Endodermal cell (in vitro differentiated cells): ENCODE measurements around the gene ACVR2A. TPM values are rescaled to one million over a fixed set of nuclear protein-coding genes. Genes with fewer than 3 reads are reported as not detected.
A peak's percentile ranks its signal among the peaks of the same experiment; 100 is the strongest.

Source experiments
- DNase-seq: peaks from one replicate; pipeline ENCODE4 v3.0.0-alpha.2; 2017
- H3K27ac ChIP-seq: 2 replicates; pipeline ENCODE4 v1.5.1; 2013; ENCODE audit warnings: mild to moderate bottlenecking, low read depth, low read length, moderate library complexity
- H3K27me3 ChIP-seq: 2 replicates; pipeline ENCODE4 v1.6.1; 2013; ENCODE audit warnings: mild to moderate bottlenecking, low read length, moderate library complexity; ENCODE audit not compliant: insufficient read depth, control insufficient read depth, poor library complexity, severe bottlenecking
- H3K36me3 ChIP-seq: 2 replicates; pipeline ENCODE4 v1.7.0; 2013; ENCODE audit warnings: mild to moderate bottlenecking, low read length, moderate library complexity; ENCODE audit not compliant: control insufficient read depth, insufficient read depth
- H3K4me1 ChIP-seq: one replicate; pipeline ENCODE4 v1.7.0; 2013; ENCODE audit warnings: low read length; ENCODE audit not compliant: control insufficient read depth, insufficient read depth
- H3K4me3 ChIP-seq: 2 replicates; pipeline ENCODE4 v1.5.1; 2013; ENCODE audit warnings: mild to moderate bottlenecking, low read length, moderate library complexity
- H3K9ac ChIP-seq: 2 replicates; pipeline ENCODE4 v1.6.1; 2013; ENCODE audit warnings: mild to moderate bottlenecking, low read length, moderate library complexity; ENCODE audit not compliant: poor library complexity, severe bottlenecking; ENCODE audit errors: extremely low read depth
- H3K9me3 ChIP-seq: 2 replicates; pipeline ENCODE4 v1.6.1; 2013; ENCODE audit warnings: mild to moderate bottlenecking, low read length, moderate library complexity; ENCODE audit not compliant: control insufficient read depth
- H3K27ac Mint-ChIP-seq: 2 replicates; pipeline ENCODE4 v1.8.0; 2020; ENCODE audit warnings: mixed read lengths
- H3K27me3 Mint-ChIP-seq: 2 replicates; pipeline ENCODE4 v1.8.0; 2021; ENCODE audit warnings: mild to moderate bottlenecking, mixed read lengths; ENCODE audit not compliant: insufficient read depth
- H3K36me3 Mint-ChIP-seq: 2 replicates; pipeline ENCODE4 v1.8.0; 2020; ENCODE audit warnings: low read depth, mixed read lengths
- H3K4me1 Mint-ChIP-seq: 2 replicates; pipeline ENCODE4 v1.8.0; 2020; ENCODE audit warnings: mixed read lengths
- H3K4me3 Mint-ChIP-seq: 2 replicates; pipeline ENCODE4 v1.8.0; 2020; ENCODE audit warnings: mild to moderate bottlenecking, moderate library complexity, mixed read lengths
- H3K9me3 Mint-ChIP-seq: 2 replicates; pipeline ENCODE4 v1.8.0; 2020; ENCODE audit warnings: mild to moderate bottlenecking, mixed read lengths
- CTCF ChIP-seq: fragments of 200-600 bp; sonication (generic); conservative IDR thresholded peaks from 2 replicates; pipeline ENCODE4 v1.5.0; 2021; ENCODE audit warnings: antibody characterized with exemption, mild to moderate bottlenecking
- WGBS, 2 experiments: methylation state at CpG; one replicate each; pipeline versions ENCODE4 v1.1.5 to v1.1.7; 2013; ENCODE audit warnings: missing lambda C conversion rate in 2 of 2, mixed read lengths in 1 of 2; ENCODE audit not compliant: insufficient coverage in 1 of 2, insufficient read length in 1 of 2; 5-methylcytosine and 5-hydroxymethylcytosine counted together
- total RNA-seq, 2 donors: library from RNA; stranded (reverse); fragmentation: NEBNext Ultra II Directional in 1 of 2; extraction: Animal tissue kit (Norgen Biotek cat#: 25700) in 1 of 2; gene quantifications; 2 replicates in 1 of 2; 3 replicates in 1 of 2; pipeline ENCODE4 v1.2.1, GENCODE V29; 2021

ACVR2A gene
- total RNA-seq, 2 donors from 2014 or later = 19.9 to 24.1 TPM

- no peaks in the 10 kb centered on the region for H3K9me3 ChIP-seq
- peak overlapping the region; percentile 89 for H3K9ac ChIP-seq
- peaks cover 15% of the 10 kb centered on the region for H3K27me3 Mint-ChIP-seq
- peak overlapping the region; percentile 94 for H3K27ac Mint-ChIP-seq
- H3K4me1 Mint-ChIP-seq = peaks cover 24% of the 10 kb centered on the region
- H3K4me1 ChIP-seq = no peaks in the 10 kb centered on the region
- peak overlapping the region; percentile 99 for H3K4me3 ChIP-seq
- no peaks in the 10 kb centered on the region for H3K9me3 Mint-ChIP-seq
- no peaks in the 10 kb centered on the region for H3K36me3 Mint-ChIP-seq
- peak overlapping the region; percentile 94 for H3K4me3 Mint-ChIP-seq
- peak overlapping the region; percentile 99 for H3K27ac ChIP-seq
- 0% methylated on average over 35 to 113 of the region's 113 CpGs for WGBS, 2 experiments
- H3K36me3 ChIP-seq = no peaks in the 10 kb centered on the region
- peak; percentile 97 for DNase-seq
- no peaks in the 10 kb centered on the region for H3K27me3 ChIP-seq
- peak; percentile 47 for TF ChIP-seq CTCF
Observed at GRCh38 chr2:147843864-147844696, 749 bp upstream of the ACVR2A start.

DNA sequence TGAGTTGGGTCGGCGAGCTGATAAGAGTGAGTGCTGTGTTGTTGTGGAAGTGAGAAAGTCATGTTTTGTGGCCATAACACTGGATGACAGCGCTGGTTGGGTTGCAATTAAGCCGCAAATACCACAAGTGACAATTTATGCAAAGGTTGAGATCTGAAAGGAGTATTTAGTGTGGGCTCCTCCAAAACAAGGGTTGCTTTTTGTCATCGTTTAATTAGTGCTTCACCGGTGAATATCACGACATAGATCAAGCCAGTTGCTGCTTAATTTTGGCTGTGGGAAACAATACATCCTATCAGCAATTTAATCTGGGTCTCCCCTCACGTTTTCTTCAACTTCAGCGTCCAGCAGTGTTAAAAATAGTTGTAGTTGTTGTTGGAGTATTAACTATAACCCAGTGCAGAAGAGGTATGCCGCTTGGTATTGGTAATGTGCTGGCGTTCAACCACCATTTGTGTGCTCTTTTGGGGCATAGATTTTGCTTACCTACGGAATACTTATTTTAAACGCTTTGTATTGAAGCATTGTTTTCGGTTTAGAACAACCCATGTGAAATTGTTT is 662 bp downstream of the ACVR2A start:
- Histone ChIP-seq H3K4me1 (no peaks in the 10 kb centered on the region), H3K9ac (peak overlapping the region; percentile 64), H3K27ac (no peak overlapping the region), H3K36me3 (no peaks in the 10 kb centered on the region), H3K27me3 (no peaks in the 10 kb centered on the region), H3K4me3 (peak overlapping the region; percentile 99), H3K9me3 (no peaks in the 10 kb centered on the region)
- Mint-ChIP-seq H3K27me3 (peaks cover 15% of the 10 kb centered on the region), H3K36me3 (no peaks in the 10 kb centered on the region), H3K9me3 (no peaks in the 10 kb centered on the region), H3K4me1 (peaks cover 29% of the 10 kb centered on the region), H3K27ac (peak overlapping the region; percentile 85), H3K4me3 (peak overlapping the region; percentile 94)
- WGBS, 2 experiments = 0 to 1% methylated on average over 1 to 13 of the region's 14 CpGs
- DNase-seq = no peak
- TF ChIP-seq CTCF = no peak

- Mint-ChIP-seq H3K9me3 (no peaks in the 10 kb centered on the region), H3K36me3 (no peaks in the 10 kb centered on the region), H3K27me3 (peaks cover 5% of the 10 kb centered on the region), H3K27ac (no peak overlapping the region), H3K4me1 (peaks cover 32% of the 10 kb centered on the region), H3K4me3 (peak overlapping the region; percentile 94)
- Histone ChIP-seq H3K9ac (peak overlapping the region; percentile 64), H3K36me3 (no peaks in the 10 kb centered on the region), H3K27me3 (no peaks in the 10 kb centered on the region), H3K9me3 (no peaks in the 10 kb centered on the region), H3K27ac (no peak overlapping the region), H3K4me3 (peak overlapping the region; percentile 99), H3K4me1 (no peaks in the 10 kb centered on the region)
- WGBS, 2 experiments = 55 to 71% methylated on average over 1 to 4 of the region's 5 CpGs
- DNase-seq = no peak
- no peak for TF ChIP-seq CTCF
Observed at GRCh38 chr2:147846412-147847081, 1.7 kb downstream of the ACVR2A start.
